GM21381 (cell line): Measurements from ENCODE around the gene ABHD16A.
A peak's percentile ranks its signal among the peaks of the same experiment; 100 is the strongest.

Experiments used
- ATAC-seq: cut with Tn5 transposase; IDR thresholded peaks from one replicate; pipeline ENCODE4 v1.9.1; 2021; ENCODE audit warnings: mild to moderate bottlenecking, moderate library complexity; ENCODE audit not compliant: unreplicated experiment

Gene ABHD16A

GRCh38 chr6:31702819-31703716 lies at the start of gene ABHD16A:
TSS of gene ABHD16A (minus strand) at chr6:31703324. CDS start at chr6:31703281, 43 bp downstream.
- ATAC-seq, result peak; percentile 86

- no peak for ATAC-seq
These were observed 49.7 kb upstream of the ABHD16A start for GRCh38 chr6:31752739-31753319.

- no peak for ATAC-seq
These were observed 47.4 kb upstream of the ABHD16A start for GRCh38 chr6:31750411-31751022.

- no peak for ATAC-seq
These were observed 46.3 kb upstream of the ABHD16A start for GRCh38 chr6:31749301-31750036.

GRCh38 chr6:31744422-31744821 lies 41.3 kb upstream of the ABHD16A start:
- no peak for ATAC-seq

GRCh38 chr6:31742894-31743293 lies 39.8 kb upstream of the ABHD16A start:
- no peak for ATAC-seq

GRCh38 chr6:31741815-31742214 lies 38.7 kb upstream of the ABHD16A start:
- ATAC-seq, result no peak

- ATAC-seq, result no peak
These were observed 37.5 kb upstream of the ABHD16A start for GRCh38 chr6:31740397-31741223.

GRCh38 chr6:31739639-31740396 lies 36.7 kb upstream of the ABHD16A start, which contains the start of gene MSH5:
TSS of gene MSH5 (plus strand) at chr6:31740005. CDS start at chr6:31740467, 462 bp downstream.
- ATAC-seq, result peak; percentile 74

- ATAC-seq, result no peak
These were observed 35.2 kb upstream of the ABHD16A start for GRCh38 chr6:31737991-31738979.

GRCh38 chr6:31737315-31737990 lies 34.3 kb upstream of the ABHD16A start:
- ATAC-seq, result no peak

- no peak for ATAC-seq
These were observed 33.7 kb upstream of the ABHD16A start for GRCh38 chr6:31736768-31737314.

GRCh38 chr6:31736021-31736767 lies 33.1 kb upstream of the ABHD16A start, which contains the start of gene CLIC1:
TSS of gene CLIC1 (minus strand) at chr6:31736530. CDS start at chr6:31736300, 230 bp downstream.
- no peak for ATAC-seq

- no peak for ATAC-seq
These were observed 31.8 kb upstream of the ABHD16A start for GRCh38 chr6:31734821-31735406.

GRCh38 chr6:31734247-31734820 lies 31.2 kb upstream of the ABHD16A start:
- no peak for ATAC-seq

- no peak for ATAC-seq
These were observed 30.6 kb upstream of the ABHD16A start for GRCh38 chr6:31733734-31734133.
